B cell (primary cell): Measurements from ENCODE around the gene ALDH3B1. TPM values are rescaled to one million over a fixed set of nuclear protein-coding genes. Genes with fewer than 3 reads are reported as not detected.

ENCODE experiments used
- ATAC-seq: fragments of 200-7000 bp; cut with Tn5 transposase; one replicate; pipeline ENCODE4 v1.10.0; 2021; ENCODE audit warnings: low read depth, mild to moderate bottlenecking, moderate number of reproducible peaks, moderate library complexity
- CTCF ChIA-PET: fragments of 350-600 bp; sonication (Branson Sonifier 250); formaldehyde crosslinking; loops from one replicate; lab custom pipeline; 2021; ENCODE audit warnings: antibody characterized with exemption, inconsistent platforms; lab: Charles Lee
- POLR2A ChIA-PET: fragments of 350-600 bp; sonication (Branson Sonifier 250); formaldehyde crosslinking; loops from one replicate; lab custom pipeline; 2021; ENCODE audit warnings: antibody characterized with exemption; lab: Charles Lee
- DNase-seq: peaks from one replicate; pipeline ENCODE4 v3.0.0; 2013
- H2AFZ ChIP-seq: 2 replicates; pipeline ENCODE4 v1.6.1; 2012; ENCODE audit warnings: mild to moderate bottlenecking, low read depth, low read length; ENCODE audit not compliant: insufficient read depth, poor library complexity, severe bottlenecking
- H3K27ac ChIP-seq, 2 donors: 1 replicate in 1 of 2; 2 replicates in 1 of 2; pipeline ENCODE4 v1.5.1; 2012 to 2013; ENCODE audit warnings: low read length in 2 of 2, mild to moderate bottlenecking in 2 of 2, moderate library complexity in 1 of 2
- H3K27me3 ChIP-seq, 4 experiments: fragments of 200-600 bp in 1 of 4; sonication (generic) in 1 of 4; replicated peaks in 1 of 4; 1 replicate in 2 of 4; 2 replicates in 2 of 4; pipeline versions ENCODE4 v1.6.1 to v1.7.0; 2013 to 2016; ENCODE audit warnings: low read length in 3 of 4, mild to moderate bottlenecking in 2 of 4, mixed read lengths in 1 of 4, moderate library complexity in 1 of 4; ENCODE audit not compliant: insufficient read depth in 4 of 4, control insufficient read depth in 3 of 4; ENCODE audit errors: control extremely low read depth in 1 of 4
- H3K36me3 ChIP-seq, 2 experiments: replicated peaks in 1 of 2; 1 replicate in 1 of 2; 2 replicates in 1 of 2; pipeline versions ENCODE4 v1.6.1 to v1.7.1; 2013; ENCODE audit warnings: low read length in 1 of 2; ENCODE audit not compliant: insufficient read depth in 2 of 2, control insufficient read depth in 1 of 2; ENCODE audit errors: control extremely low read depth in 1 of 2, extremely low read depth in 1 of 2
- H3K4me1 ChIP-seq, 2 donors: fragments of 200-600 bp in 1 of 2; sonication (generic) in 1 of 2; 1 replicate in 1 of 2; 2 replicates in 1 of 2; pipeline versions ENCODE4 v1.5.1 to v1.6.1; 2013 to 2017; ENCODE audit warnings: low read length in 2 of 2; ENCODE audit not compliant: control insufficient read depth in 2 of 2, insufficient read depth in 2 of 2
- H3K4me2 ChIP-seq: replicated peaks from 2 replicates; pipeline ENCODE3; 2012; ENCODE audit warnings: mild to moderate bottlenecking, low read depth, low read length; ENCODE audit not compliant: poor library complexity, severe bottlenecking
- H3K4me3 ChIP-seq, 5 experiments: fragments of 200-600 bp in 1 of 5; sonication (generic) in 1 of 5; 1 replicate in 3 of 5; 2 replicates in 2 of 5; pipeline versions ENCODE4 v1.5.1 to v1.7.0; 2011 to 2016; ENCODE audit warnings: low read length in 4 of 5, mild to moderate bottlenecking in 4 of 5, low read depth in 2 of 5, control low read depth in 1 of 5, moderate library complexity in 1 of 5; ENCODE audit not compliant: insufficient read depth in 1 of 5; ENCODE audit errors: control extremely low read depth in 1 of 5, extremely low read depth in 1 of 5
- H3K79me2 ChIP-seq: fragments of 200-600 bp; sonication (generic); one replicate; pipeline ENCODE4 v1.6.0; 2016; ENCODE audit warnings: low read length; ENCODE audit not compliant: control insufficient read depth, insufficient read depth
- H3K9ac ChIP-seq: fragments of 200-600 bp; sonication (generic); 2 replicates; pipeline ENCODE4 v1.6.1; 2017; ENCODE audit warnings: mild to moderate bottlenecking, low read length, moderate library complexity
- H3K9me3 ChIP-seq, 3 donors: one replicate each; pipeline versions ENCODE4 v1.6.1 to v1.7.1; 2013; ENCODE audit warnings: low read length in 2 of 3; ENCODE audit not compliant: control insufficient read depth in 2 of 3, insufficient read depth in 1 of 3; ENCODE audit errors: control extremely low read depth in 1 of 3
- H4K20me1 ChIP-seq: 2 replicates; pipeline ENCODE4 v1.6.0; 2012; ENCODE audit warnings: mild to moderate bottlenecking, low read length; ENCODE audit not compliant: insufficient read depth, control insufficient read depth, poor library complexity, severe bottlenecking
- H3K27ac Mint-ChIP-seq: one replicate; pipeline ENCODE4 v1.8.0; 2021; ENCODE audit warnings: mixed read lengths
- H3K27me3 Mint-ChIP-seq: one replicate; pipeline ENCODE4 v1.8.0; 2021; ENCODE audit warnings: mixed read lengths
- H3K4me1 Mint-ChIP-seq: one replicate; pipeline ENCODE4 v1.8.0; 2021; ENCODE audit warnings: mixed read lengths
- H3K4me3 Mint-ChIP-seq: one replicate; pipeline ENCODE4 v1.8.0; 2021; ENCODE audit warnings: mixed read lengths
- H3K9me3 Mint-ChIP-seq: one replicate; pipeline ENCODE4 v1.8.0; 2022; ENCODE audit warnings: mixed read lengths; ENCODE audit not compliant: insufficient read depth
- CTCF ChIP-seq: fragments of 200-600 bp; IDR thresholded peaks from one replicate; pipeline ENCODE4 v1.8.0; 2022; ENCODE audit warnings: antibody characterized with exemption, mild to moderate bottlenecking
- EZH2 ChIP-seq: IDR thresholded peaks from 2 replicates; pipeline ENCODE4 v1.6.1; 2012; ENCODE audit warnings: borderline replicate concordance, low read depth, mild to moderate bottlenecking, moderate library complexity, low read length; ENCODE audit not compliant: insufficient read depth, poor library complexity, severe bottlenecking
- WGBS: methylation state at CpG from one replicate; pipeline ENCODE4 v1.1.5; 2013; ENCODE audit warnings: missing lambda C conversion rate; ENCODE audit not compliant: insufficient coverage; 5-methylcytosine and 5-hydroxymethylcytosine counted together
- intact Hi-C: fragments of 100-400 bp; cut with micrococcal nuclease; formaldehyde crosslinking; loops from one replicate; pipeline ENCODE4 v1.10.0; 2022
- polyA plus RNA-seq: library from polyadenylated mRNA; depleted of rRNA; stranded (reverse); fragments of >200 nt; gene quantifications from 2 replicates; pipeline ENCODE4 v1.2.3, GENCODE V29; 2012
- total RNA-seq, 2 donors: library from RNA; stranded (reverse); fragments of 120-200 nt in 1 of 2; gene quantifications; 1 replicate in 1 of 2; 2 replicates in 1 of 2; pipeline versions ENCODE4 v1.2.3 to v1.2.4, GENCODE V29; 2013 to 2022

The ALDH3B1 gene
- total and polyA plus RNA-seq, 2 donors (not counting 1 experiment from before 2014, with no cell fraction given), result 0.81 TPM

GRCh38 chr11:68022531-68022930, 12.4 kb downstream of the ALDH3B1 start:
- peaks cover 6% of the 10 kb centered on the region for H3K27me3 Mint-ChIP-seq
- no peak for TF ChIP-seq EZH2

GRCh38 chr11:68024508-68024907, 14.4 kb downstream of the ALDH3B1 start:
- ATAC-seq, result no peak
- H3K9me3 Mint-ChIP-seq, result no peaks in the 10 kb centered on the region
- no peak overlapping the region for H3K9ac ChIP-seq
- no peak overlapping the region for H3K27ac ChIP-seq
- ChIA-PET CTCF (interaction anchor here (1.4 kb wide), 2 partner anchors 14 to 22 kb away, joined by 3 to 4 read pairs; partner anchors contain the start of gene ALDH3B1), POLR2A (no interaction called here)
- H4K20me1 ChIP-seq, result no peaks in the 10 kb centered on the region
- no peak overlapping the region for H3K4me3 Mint-ChIP-seq
- no peak overlapping the region for H3K27ac Mint-ChIP-seq
- no peaks in the 10 kb centered on the region for H3K9me3 ChIP-seq
- no peak for TF ChIP-seq CTCF
- no peak for TF ChIP-seq EZH2
- H3K27me3 Mint-ChIP-seq, result peaks cover 6% of the 10 kb centered on the region
- no peak for DNase-seq
- 100% methylated on average over 2 of the region's 5 CpGs for WGBS
- no peak overlapping the region for H3K4me3 ChIP-seq
- H3K79me2 ChIP-seq, result no peaks in the 10 kb centered on the region
- H3K4me2 ChIP-seq, result no peak overlapping the region
- H3K4me1 ChIP-seq, result peaks cover under 1 to 2% of the 10 kb centered on the region in 2 donors
- intact Hi-C loops, result no loop called here
- H2AFZ ChIP-seq, result no peak overlapping the region
- peaks cover 3% of the 10 kb centered on the region for H3K4me1 Mint-ChIP-seq
- H3K27me3 ChIP-seq, result no peaks in the 10 kb centered on the region
- no peaks in the 10 kb centered on the region for H3K36me3 ChIP-seq

More at GRCh38 chr11:68022531-68022930, 12.4 kb downstream of the ALDH3B1 start:
- no peaks in the 10 kb centered on the region for H3K4me1 Mint-ChIP-seq
- H3K9me3 Mint-ChIP-seq, result no peaks in the 10 kb centered on the region
- no peaks in the 10 kb centered on the region for H3K36me3 ChIP-seq
- ChIA-PET CTCF (interaction anchor here (0.6 kb wide), 1 partner anchor 161 kb away, joined by 3 read pairs; no protein-coding TSS in a partner anchor), POLR2A (no interaction called here)
- intact Hi-C loops, result no loop called here
- H3K4me3 ChIP-seq, result no peak overlapping the region
- WGBS, result 95% methylated on average over 12 of the region's 13 CpGs
- no peaks in the 10 kb centered on the region for H3K27me3 ChIP-seq
- H3K4me1 ChIP-seq, result no peaks in the 10 kb centered on the region
- no peak overlapping the region for H3K4me3 Mint-ChIP-seq
- ATAC-seq, result no peak
- no peaks in the 10 kb centered on the region for H4K20me1 ChIP-seq
- H3K9ac ChIP-seq, result no peak overlapping the region
- H2AFZ ChIP-seq, result no peak overlapping the region
- no peak overlapping the region for H3K27ac Mint-ChIP-seq
- H3K9me3 ChIP-seq, result no peaks in the 10 kb centered on the region
- no peaks in the 10 kb centered on the region for H3K79me2 ChIP-seq
- no peak for DNase-seq
- H3K27ac ChIP-seq, result no peak overlapping the region
- no peak overlapping the region for H3K4me2 ChIP-seq
